K562 (cell line): ENCODE results near the gene CKM.
A peak's percentile ranks its signal among the peaks of the same experiment; 100 is the strongest.

Experiments
- CREB1 ChIP-seq, 2 experiments: sonication (generic) in 1 of 2; formaldehyde crosslinking in 1 of 2; IDR thresholded peaks; 2 replicates each; pipeline versions ENCODE4 v1.6.1 to v1.8.0; 2012 to 2022; ENCODE audit warnings: inconsistent platforms in 1 of 2, mild to moderate bottlenecking in 1 of 2, missing genetic modification reagents in 1 of 2, moderate library complexity in 1 of 2
- CTCF ChIP-seq, 3 experiments: IDR thresholded peaks in 2 of 3; conservative IDR thresholded peaks in 1 of 3; 2 replicates each; pipeline ENCODE4 v1.5.1; 2011 to 2012; ENCODE audit warnings: low read length in 3 of 3, mild to moderate bottlenecking in 3 of 3, control low read depth in 2 of 3, improper control_type of control experiment in 1 of 3, inconsistent platforms in 1 of 3, low read depth in 1 of 3, mixed read lengths in 1 of 3, moderate library complexity in 1 of 3; ENCODE audit not compliant: insufficient read depth in 2 of 3
- FOS ChIP-seq: IDR thresholded peaks from 3 replicates; pipeline ENCODE4 v1.6.1; 2011; ENCODE audit not compliant: insufficient read length; ENCODE audit errors: extremely low read depth
- GABPA ChIP-seq: fragments of 200-800 bp; sonication (Bioruptor generic); conservative IDR thresholded peaks from 2 replicates; pipeline ENCODE4 v1.6.1; 2016; ENCODE audit warnings: low read depth, missing genetic modification characterization, missing compliant biosample characterization
- HDAC2 ChIP-seq: fragments of 450-650 bp; IDR thresholded peaks from 2 replicates; pipeline ENCODE4 v1.6.1; 2016; ENCODE audit warnings: mild to moderate bottlenecking
- MED1 ChIP-seq: sonication (generic); formaldehyde crosslinking; IDR thresholded peaks from 2 replicates; pipeline ENCODE4 v1.8.1; 2023; ENCODE audit warnings: missing genetic modification reagents, borderline replicate concordance
- MEF2D ChIP-seq: conservative IDR thresholded peaks from 2 replicates; pipeline ENCODE4 v1.6.1; 2016; ENCODE audit warnings: low read depth, missing genetic modification characterization, missing compliant biosample characterization
- PCBP1 ChIP-seq: fragments of 200-400 bp; formaldehyde crosslinking; IDR thresholded peaks from 2 replicates; pipeline ENCODE4 v1.6.1; 2018; ENCODE audit warnings: mild to moderate bottlenecking, low read depth, low read length; ENCODE audit not compliant: poor library complexity, severe bottlenecking
- POLR2A ChIP-seq: fragments of 450-650 bp; conservative IDR thresholded peaks from 2 replicates; pipeline ENCODE4 v1.6.1; 2016
- POLR2AphosphoS2 ChIP-seq: IDR thresholded peaks from 2 replicates; pipeline ENCODE4 v1.6.1; 2012; ENCODE audit warnings: low read length, improper control_type of control experiment
- POLR3A ChIP-seq: IDR thresholded peaks from 2 replicates; pipeline ENCODE4 v1.6.1; 2011; ENCODE audit warnings: borderline replicate concordance, mild to moderate bottlenecking, moderate library complexity; ENCODE audit not compliant: insufficient read length, insufficient read depth; ENCODE audit errors: extremely low read depth
- REST ChIP-seq, 2 experiments: fragments of 450-650 bp; formaldehyde crosslinking in 1 of 2; IDR thresholded peaks; 2 replicates each; pipeline versions ENCODE4 v1.4.0 to v1.6.1; 2014 to 2020; ENCODE audit warnings: mild to moderate bottlenecking in 2 of 2, borderline replicate concordance in 1 of 2, low read depth in 1 of 2

- TF ChIP-seq MED1 (no peak), POLR2A (no peak), REST (IDR thresholded peaks at IDR 0.05; ENCODE audit: borderline replicate concordance) (no peak), REST (CRISPR knock-in tag; IDR thresholded peaks at IDR 0.05; ENCODE audit: low read depth) (no peak), PCBP1 (no peak), CTCF (IDR thresholded peaks at IDR 0.05 in 2 of 3, conservative IDR thresholded peaks at IDR 0.05 in 1 of 3; ENCODE audit: insufficient read depth in 2 of 3, low read depth in 1 of 3, low read length in 3 of 3) (no peak), HDAC2 (no peak), MEF2D (tag) (no peak), POLR2AphosphoS2 (no peak), FOS (no peak), POLR3A (no peak), CREB1 (IDR thresholded peaks at IDR 0.05) (no peak), CREB1 (CRISPR knock-in tag; IDR thresholded peaks at IDR 0.05) (peak; percentile 44; the same call in 1 of the 2 replicates), GABPA (tag) (no peak)
Observed at GRCh38 chr19:45262570-45262969, 60.1 kb downstream of the CKM start.
